Heart left ventricle (tissue), 16 donors: ENCODE results near the gene SDHD. TPM values are rescaled to one million over a fixed set of nuclear protein-coding genes. Genes with fewer than 3 reads are reported as not detected.
A peak's percentile ranks its signal among the peaks of the same experiment; 100 is the strongest.

Experiments
- ATAC-seq, 4 donors: fragments of 200-7000 bp; cut with Tn5 transposase; one replicate each; pipeline ENCODE4 v1.9.1; 2020 to 2022; ENCODE audit warnings: moderate library complexity in 4 of 4, mild to moderate bottlenecking in 3 of 4, moderate number of reproducible peaks in 1 of 4
- DNase-seq, 5 donors: peaks; one replicate each; pipeline ENCODE4 v3.0.0-alpha.2; 2020
- H3K27ac ChIP-seq, 12 donors: fragments of 200-600 bp; sonication (generic) in 4 of 12; one replicate each; pipeline versions ENCODE4 v1.5.0 to v1.8.0; 2016 to 2022; ENCODE audit warnings: mild to moderate bottlenecking in 2 of 12
- H3K27me3 ChIP-seq, 9 donors: fragments of 200-600 bp; sonication (generic) in 2 of 9; one replicate each; pipeline versions ENCODE4 v1.5.1 to v1.8.0; 2016 to 2022; ENCODE audit warnings: mild to moderate bottlenecking in 3 of 9
- H3K36me3 ChIP-seq, 9 donors: fragments of 200-600 bp; sonication (generic) in 2 of 9; one replicate each; pipeline versions ENCODE4 v1.5.0 to v1.8.0; 2018 to 2022; ENCODE audit warnings: mild to moderate bottlenecking in 2 of 9
- H3K4me1 ChIP-seq, 12 donors: fragments of 200-600 bp; sonication (generic) in 4 of 12; one replicate each; pipeline versions ENCODE4 v1.5.0 to v1.8.0; 2016 to 2022; ENCODE audit warnings: mild to moderate bottlenecking in 3 of 12
- H3K4me3 ChIP-seq, 12 donors: fragments of 200-600 bp; sonication (generic) in 4 of 12; one replicate each; pipeline versions ENCODE4 v1.5.0 to v1.8.0; 2017 to 2022; ENCODE audit warnings: mild to moderate bottlenecking in 9 of 12, moderate library complexity in 4 of 12
- H3K9me3 ChIP-seq, 12 donors: fragments of 200-600 bp; sonication (generic) in 4 of 12; one replicate each; pipeline versions ENCODE4 v1.5.0 to v1.8.0; 2016 to 2022; ENCODE audit warnings: mild to moderate bottlenecking in 1 of 12
- CTCF ChIP-seq, 12 donors: fragments of 200-600 bp; sonication (generic) in 4 of 12; IDR thresholded peaks; one replicate each; pipeline versions ENCODE4 v1.5.0 to v1.8.0; 2018 to 2022; ENCODE audit warnings: antibody characterized with exemption in 12 of 12, mild to moderate bottlenecking in 5 of 12
- POLR2A ChIP-seq, 2 donors: fragments of 450-650 bp; IDR thresholded peaks; one replicate each; pipeline ENCODE4 v1.6.1; 2017; ENCODE audit warnings: antibody characterized with exemption in 2 of 2, mild to moderate bottlenecking in 2 of 2, moderate library complexity in 2 of 2
- WGBS, 4 donors: extraction: QIAGEN DNeasy Blood & Tissue Kit in 2 of 4; methylation state at CpG; one replicate each; pipeline versions ENCODE4 v1.1.5 to v1.1.7; 2013 to 2018; 5-methylcytosine and 5-hydroxymethylcytosine counted together
- intact Hi-C, 10 donors: fragments of 100-400 bp; cut with DNase I; formaldehyde crosslinking; loops; one replicate each; pipeline versions ENCODE4 v1.11.1 to v1.14.2; 2022
- long read RNA-seq, 3 donors: library from polyadenylated mRNA; unstranded; transcript quantifications; one replicate each; pipeline ENCODE4 v2.0.0, GENCODE V29; 2020 to 2021
- polyA plus RNA-seq, 2 donors: library from polyadenylated mRNA; stranded (reverse); fragments of 200-250 nt; gene quantifications; one replicate each; pipeline ENCODE4 v1.2.3, GENCODE V29; 2013
- total RNA-seq, 9 donors: library from RNA; depleted of rRNA in 2 of 9; stranded (reverse); fragments of >200 nt in 2 of 9; fragmentation: NEBNext Ultra II Directional in 3 of 9; extraction: Animal tissue kit (Norgen Biotek cat#: 25700) in 3 of 9; gene quantifications; one replicate each; pipeline versions ENCODE4 v1.1.0 to v1.2.4, GENCODE V29; 2016 to 2023
- donor health status: ischemic (EF 13 %, LVEDD 7.1; RV severe dilation, severe dysfunction).
- donor health status: healthy with polysubstance abuse.
- donor health status: DM: no; HTN: yes; CAD: no.
- donor health status: DM: no; HTN: no; CAD: no.
- donor health status: ischemic (EF 25% LVEDD 6.9; RV normal size, moderate dysfunction).
- donor health status: ischemic (EF 25% LVEDD 5.7; RV mildly dilated, moderate dysfunction).
- donor health status: healthy.
- donor health status: DM: yes; HTN: yes; CAD: no.
- donor health status: ischemic (EF 35%, LVEDD 5.7; RV mildly dilated, moderate dysfunction).
- donor health status: nonischemic (EF 11% LVEDD 7.7; RV severe dilation, severe dysfunction).
- donor health status: DM: yes; HTN: yes; CAD: no.
- donor health status: PGD.
- donor health status: ischemic (EF 29% LVEDD 5.4; RV normal size, mild dysfunction).
- donor health status: nonischemic (EF 23%, LVEDD 6.1; RV moderate dilation, normal function).

The SDHD gene
- total RNA-seq (100 to 1,000 TPM; 173 to 314 (median 245) TPM), polyA plus RNA-seq (100 to 1,000 TPM; 235 to 236 TPM)
- long read RNA-seq, donor 1, transcript SDHD-201 (4 exons, 1,439 nt): major isoform, 499 of 541 reads
- long read RNA-seq, donor 1, transcript SDHD-205 (3 exons, 905 nt): minor isoform, 14 of 541 reads
- long read RNA-seq, donor 1, partial matches to known transcripts: 21 of 541 reads
- long read RNA-seq, donor 1, other reads (novel, unspliced or antisense): 6 of 541 reads
- long read RNA-seq, donor 2, transcript SDHD-201 (4 exons, 1,439 nt): major isoform, 799 of 831 reads
- long read RNA-seq, donor 2, partial matches to known transcripts: 17 of 831 reads
- long read RNA-seq, donor 2, other reads (novel, unspliced or antisense): 8 of 831 reads
- long read RNA-seq, donor 3, transcript SDHD-201 (4 exons, 1,439 nt): major isoform, 291 of 304 reads
- long read RNA-seq, donor 3, partial matches to known transcripts: 6 of 304 reads
- long read RNA-seq, donor 3, other reads (novel, unspliced or antisense): 5 of 304 reads

GRCh38 chr11:112086422-112087191 is at the start of gene SDHD, which contains the start of gene TIMM8B:
TSS of gene SDHD (plus strand) at chr11:112086873. CDS start at chr11:112086908, 35 bp downstream.
TSS of gene TIMM8B (minus strand) at chr11:112086756. CDS start at chr11:112086723, 33 bp downstream.
- intact Hi-C loops: loop anchor here in 7 of 10 donors (1.0 to 10.0 kb wide), 7 partner anchors 12 to 212 kb away; partner anchors contain the start of genes CFAP68 (in 6 of the 7), FDXACB1 (in 6 of the 7), ALG9 (in 5 of the 7) and DLAT (in 2 of the 7)
- 0 to 1% (median 0%) methylated on average over 44 to 45 of the region's 45 CpGs for WGBS, 4 donors
- DNase-seq: peak; percentile 96 to 97 (median 96)
- Histone ChIP-seq H3K4me1 (peaks cover 3 to 50% (median 38%) of the 10 kb centered on the region in 12 donors), H3K4me3 (peak within 1 kb of the TSS; percentile 74 to 96 (median 90)), H3K36me3 (peaks cover 0 to 77% (median 76%) of the 10 kb centered on the region in 9 donors), H3K27ac (peak within 1 kb of the TSS; percentile 55 to 95 (median 88)), H3K9me3 (no peaks in the 10 kb centered on the region), H3K27me3 (no peaks in the 10 kb centered on the region)
- ATAC-seq: peak; percentile 93 to 97 (median 94)
- peak in 8 of 12 donors; percentile 6 to 39 (median 22) for TF ChIP-seq CTCF (IDR thresholded peaks at IDR 0.05)
- peak in 1 of 2 donors; percentile 65 for TF ChIP-seq POLR2A (IDR thresholded peaks at IDR 0.05)

DNA sequence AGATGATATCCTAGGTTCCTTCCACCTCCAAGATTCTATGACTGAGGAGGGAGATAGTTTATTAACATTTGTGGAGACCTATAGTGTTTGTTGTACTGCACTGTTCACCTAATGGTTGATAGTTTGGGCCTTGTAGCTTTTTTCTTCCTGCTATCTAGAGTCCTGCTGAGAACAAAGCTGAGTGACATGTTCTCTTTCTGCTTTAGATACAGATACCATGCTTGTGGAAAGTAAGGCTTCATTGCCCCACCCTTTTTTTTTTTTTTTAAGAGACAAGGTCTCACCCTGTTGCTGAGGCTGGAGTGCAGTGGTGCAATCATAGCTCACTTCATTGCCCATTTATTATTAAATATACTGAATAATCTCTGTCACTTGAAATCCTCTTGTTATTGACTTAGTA is 49.1 kb upstream of the SDHD start:
- Histone ChIP-seq H3K4me3 (no peak overlapping the region), H3K27ac (no peak overlapping the region), H3K27me3 (no peaks in the 10 kb centered on the region), H3K4me1 (peaks cover 0 to 15% (median 1%) of the 10 kb centered on the region in 12 donors), H3K9me3 (no peaks in the 10 kb centered on the region), H3K36me3 (peaks cover 2 to 96% (median 78%) of the 10 kb centered on the region in 9 donors)
- TF ChIP-seq CTCF (IDR thresholded peaks at IDR 0.05): no peak
- no peak for TF ChIP-seq POLR2A (IDR thresholded peaks at IDR 0.05)
- ATAC-seq: peak in 2 of 4 donors; percentile 66 to 67
- intact Hi-C loops: no loop called here
- DNase-seq: no peak

DNA sequence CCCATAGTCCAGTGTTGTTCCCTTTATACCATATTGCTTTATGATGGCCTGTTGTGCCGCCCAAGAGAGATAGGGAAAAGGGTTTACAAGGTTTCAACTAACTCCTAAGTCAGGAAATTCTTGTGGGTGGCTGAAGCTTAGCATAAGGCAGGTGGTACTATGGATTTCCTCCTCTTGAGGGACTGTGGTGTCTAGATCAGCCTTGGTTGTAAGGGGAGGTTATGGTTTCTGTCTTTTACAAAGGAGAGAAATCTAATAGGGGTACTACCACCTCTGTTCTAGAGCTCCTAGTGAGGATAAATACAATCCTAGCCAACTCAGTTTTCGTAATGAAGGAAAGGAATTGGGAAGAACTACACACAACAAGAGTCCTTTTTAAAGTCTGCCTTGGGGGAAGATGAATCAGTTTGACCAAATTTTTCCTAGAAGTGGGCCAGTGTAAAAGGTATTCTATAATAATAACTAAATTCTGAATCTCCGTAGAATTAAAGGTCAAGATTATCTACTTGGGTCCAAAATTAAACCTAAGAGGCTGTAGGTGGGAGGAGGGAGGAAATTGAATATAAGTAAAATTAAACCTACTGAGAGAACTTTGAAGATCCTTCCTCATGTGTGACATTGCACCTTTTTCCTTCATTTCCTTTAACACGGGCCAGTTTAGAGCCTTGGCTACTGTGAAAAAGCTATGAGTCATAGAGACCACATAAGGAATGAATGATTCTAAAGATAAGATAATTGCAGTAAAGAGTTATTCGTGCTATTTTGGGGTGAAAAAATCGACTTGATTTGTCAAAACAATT is 44.3 kb upstream of the SDHD start:
- WGBS, 4 donors: 43 to 60% (median 52%) methylated on average over 6 of the region's 6 CpGs
- Histone ChIP-seq H3K36me3 (peaks cover 0 to 100% (median 85%) of the 10 kb centered on the region in 9 donors), H3K27ac (no peak overlapping the region), H3K27me3 (no peaks in the 10 kb centered on the region), H3K4me3 (no peak overlapping the region), H3K9me3 (peaks cover 0 to 1% (median 0%) of the 10 kb centered on the region in 12 donors), H3K4me1 (peaks cover 0 to 15% (median 0%) of the 10 kb centered on the region in 12 donors)
- no peak for DNase-seq
- intact Hi-C loops: no loop called here
- ATAC-seq: no peak
- TF ChIP-seq POLR2A (IDR thresholded peaks at IDR 0.05) (no peak), CTCF (IDR thresholded peaks at IDR 0.05) (no peak)
